ENCODE data around the gene PICK1.

The PICK1 gene

DNA sequence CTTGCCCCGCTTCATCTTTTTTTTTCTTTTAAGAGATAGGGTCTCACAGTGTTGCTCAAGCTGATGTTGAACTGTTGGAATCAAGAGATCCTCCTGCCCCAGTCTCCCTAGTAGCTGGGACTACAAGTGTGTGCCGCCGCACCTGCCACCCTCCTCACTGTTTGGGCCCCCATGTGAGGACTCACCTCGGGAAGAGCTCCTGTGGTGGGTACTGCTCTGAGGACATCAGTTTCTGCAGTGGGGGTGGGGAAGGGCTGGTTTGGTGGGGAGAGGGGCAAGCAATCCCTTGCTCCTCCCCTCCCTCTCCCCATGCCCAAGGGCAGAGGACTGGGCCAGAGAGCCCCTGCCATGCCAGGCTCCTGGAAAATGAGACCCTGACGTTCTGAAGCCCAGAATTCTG, 28.3 kb downstream of the PICK1 start:
- DNase-seq (ENCODE audit: low read depth, low spot score) = no peak
- TF ChIP-seq, protein P1, sequence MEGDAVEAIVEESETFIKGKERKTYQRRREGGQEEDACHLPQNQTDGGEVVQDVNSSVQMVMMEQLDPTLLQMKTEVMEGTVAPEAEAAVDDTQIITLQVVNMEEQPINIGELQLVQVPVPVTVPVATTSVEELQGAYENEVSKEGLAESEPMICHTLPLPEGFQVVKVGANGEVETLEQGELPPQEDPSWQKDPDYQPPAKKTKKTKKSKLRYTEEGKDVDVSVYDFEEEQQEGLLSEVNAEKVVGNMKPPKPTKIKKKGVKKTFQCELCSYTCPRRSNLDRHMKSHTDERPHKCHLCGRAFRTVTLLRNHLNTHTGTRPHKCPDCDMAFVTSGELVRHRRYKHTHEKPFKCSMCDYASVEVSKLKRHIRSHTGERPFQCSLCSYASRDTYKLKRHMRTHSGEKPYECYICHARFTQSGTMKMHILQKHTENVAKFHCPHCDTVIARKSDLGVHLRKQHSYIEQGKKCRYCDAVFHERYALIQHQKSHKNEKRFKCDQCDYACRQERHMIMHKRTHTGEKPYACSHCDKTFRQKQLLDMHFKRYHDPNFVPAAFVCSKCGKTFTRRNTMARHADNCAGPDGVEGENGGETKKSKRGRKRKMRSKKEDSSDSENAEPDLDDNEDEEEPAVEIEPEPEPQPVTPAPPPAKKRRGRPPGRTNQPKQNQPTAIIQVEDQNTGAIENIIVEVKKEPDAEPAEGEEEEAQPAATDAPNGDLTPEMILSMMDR (IDR thresholded peaks at IDR 0.05; ENCODE audit: insufficient read depth, low read length, missing control alignments) = no peak
- POLR2A ChIA-PET = no interaction called here
- H3K4me3 ChIP-seq (ENCODE audit: low read depth, low read length) = no peak overlapping the region
- CTCF ChIA-PET = interaction anchor here (1.0 kb wide), 2 partner anchors 15 to 29 kb away, joined by 3 read pairs; no protein-coding TSS in a partner anchor

DNA sequence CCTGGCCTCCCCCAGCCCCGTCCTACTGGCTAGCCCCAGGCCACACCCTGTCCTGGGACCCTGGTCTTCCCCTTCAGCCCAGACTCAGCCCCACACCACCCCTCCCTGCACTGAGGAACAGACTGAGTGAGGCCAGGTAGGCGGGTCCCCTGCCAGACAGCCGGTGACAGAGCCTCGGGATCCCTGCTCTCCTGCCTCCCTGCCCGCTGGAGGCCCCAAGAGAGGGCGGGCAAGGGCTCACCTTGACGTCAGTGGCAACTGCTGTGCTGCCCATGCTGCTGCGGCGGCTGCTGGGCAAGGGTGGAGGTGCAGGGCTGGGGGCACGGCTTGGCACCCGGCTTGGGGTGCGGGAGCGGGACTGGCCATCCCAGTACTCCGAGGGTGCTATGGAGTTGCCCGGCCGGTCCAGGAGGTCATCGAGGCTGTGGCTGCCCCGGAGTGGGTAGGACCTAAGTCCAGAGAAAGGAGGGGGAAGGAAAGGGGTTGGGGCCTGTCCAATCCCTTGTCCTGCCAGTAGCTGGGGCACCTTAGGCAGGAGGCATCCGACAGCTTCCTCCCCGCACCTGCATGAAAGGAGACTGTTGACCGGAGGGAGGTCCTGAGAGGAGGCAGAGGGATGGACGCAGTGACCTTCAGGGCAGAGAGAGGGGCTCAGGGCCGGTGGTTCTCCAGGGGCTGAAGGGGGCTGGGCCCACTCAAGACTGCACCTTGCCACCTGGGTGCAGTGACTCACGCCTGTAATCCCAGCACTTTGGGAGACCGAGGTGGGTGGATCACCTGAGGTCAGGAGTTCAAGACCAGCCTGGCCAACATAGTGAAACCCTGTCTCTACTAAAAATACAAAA, 29.0 kb downstream of the PICK1 start:
- no peak for DNase-seq (ENCODE audit: low read depth, low spot score)
- CTCF ChIA-PET = interaction anchor here (1.0 to 1.5 kb wide), 2 partner anchors 14 to 29 kb away, joined by 3 to 4 read pairs; no protein-coding TSS in a partner anchor
- TF ChIP-seq, protein P1 (IDR thresholded peaks at IDR 0.05; ENCODE audit: insufficient read depth, low read length, missing control alignments) = no peak
- POLR2A ChIA-PET = no interaction called here
- H3K4me3 ChIP-seq (ENCODE audit: low read depth, low read length) = no peak overlapping the region

DNA sequence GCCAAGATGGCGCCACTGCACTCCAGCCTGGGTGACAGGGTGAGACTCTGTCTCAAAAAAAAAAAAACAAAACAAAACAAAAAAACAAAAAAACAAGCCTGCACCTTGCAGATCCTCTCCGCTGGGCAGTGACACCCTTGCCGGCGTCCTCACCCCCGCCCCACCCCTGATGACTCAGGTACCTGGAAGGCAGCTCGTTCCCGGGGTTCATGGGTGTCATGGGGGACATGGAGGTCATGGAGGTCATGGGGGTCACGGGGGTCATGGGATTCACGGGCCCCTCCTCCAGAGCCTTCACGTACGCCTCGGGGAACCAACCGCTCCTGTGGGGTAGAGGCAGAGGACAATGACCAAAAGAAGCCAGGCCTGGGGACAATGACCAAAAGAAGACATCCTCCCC, 29.7 kb downstream of the PICK1 start:
- H3K4me3 ChIP-seq (ENCODE audit: low read depth, low read length) = no peak overlapping the region
- CTCF ChIA-PET = interaction anchor here (1.5 kb wide), 1 partner anchor 13 kb away, joined by 4 read pairs; no protein-coding TSS in a partner anchor
- POLR2A ChIA-PET = no interaction called here
- no peak for DNase-seq (ENCODE audit: low read depth, low spot score)
- TF ChIP-seq, protein P1 (IDR thresholded peaks at IDR 0.05; ENCODE audit: insufficient read depth, low read length, missing control alignments) = no peak

DNA sequence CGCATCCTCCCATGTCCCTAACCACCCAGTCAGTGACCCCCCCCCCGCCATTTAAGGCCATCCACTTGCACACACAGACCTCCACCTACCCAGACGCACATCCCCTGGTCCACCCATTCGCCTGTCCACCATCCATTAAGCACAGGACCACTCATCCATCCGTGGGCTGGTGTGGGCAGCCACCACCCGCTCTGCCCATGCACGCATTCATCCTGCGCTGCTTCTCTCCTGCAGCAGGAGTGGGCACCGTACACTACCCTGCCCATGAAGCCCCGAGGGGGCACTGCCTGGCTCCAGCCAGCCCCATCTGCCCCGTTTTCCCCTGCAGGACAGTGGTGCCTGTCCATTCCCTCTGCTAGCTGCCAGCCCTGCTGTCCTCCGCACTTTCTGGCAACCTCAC, 30.7 kb downstream of the PICK1 start:
- TF ChIP-seq, protein P1 (IDR thresholded peaks at IDR 0.05; ENCODE audit: insufficient read depth, low read length, missing control alignments) = no peak
- CTCF ChIA-PET = no interaction called here
- H3K4me3 ChIP-seq (ENCODE audit: low read depth, low read length) = no peak overlapping the region
- DNase-seq (ENCODE audit: low read depth, low spot score) = no peak
- POLR2A ChIA-PET = no interaction called here

DNA sequence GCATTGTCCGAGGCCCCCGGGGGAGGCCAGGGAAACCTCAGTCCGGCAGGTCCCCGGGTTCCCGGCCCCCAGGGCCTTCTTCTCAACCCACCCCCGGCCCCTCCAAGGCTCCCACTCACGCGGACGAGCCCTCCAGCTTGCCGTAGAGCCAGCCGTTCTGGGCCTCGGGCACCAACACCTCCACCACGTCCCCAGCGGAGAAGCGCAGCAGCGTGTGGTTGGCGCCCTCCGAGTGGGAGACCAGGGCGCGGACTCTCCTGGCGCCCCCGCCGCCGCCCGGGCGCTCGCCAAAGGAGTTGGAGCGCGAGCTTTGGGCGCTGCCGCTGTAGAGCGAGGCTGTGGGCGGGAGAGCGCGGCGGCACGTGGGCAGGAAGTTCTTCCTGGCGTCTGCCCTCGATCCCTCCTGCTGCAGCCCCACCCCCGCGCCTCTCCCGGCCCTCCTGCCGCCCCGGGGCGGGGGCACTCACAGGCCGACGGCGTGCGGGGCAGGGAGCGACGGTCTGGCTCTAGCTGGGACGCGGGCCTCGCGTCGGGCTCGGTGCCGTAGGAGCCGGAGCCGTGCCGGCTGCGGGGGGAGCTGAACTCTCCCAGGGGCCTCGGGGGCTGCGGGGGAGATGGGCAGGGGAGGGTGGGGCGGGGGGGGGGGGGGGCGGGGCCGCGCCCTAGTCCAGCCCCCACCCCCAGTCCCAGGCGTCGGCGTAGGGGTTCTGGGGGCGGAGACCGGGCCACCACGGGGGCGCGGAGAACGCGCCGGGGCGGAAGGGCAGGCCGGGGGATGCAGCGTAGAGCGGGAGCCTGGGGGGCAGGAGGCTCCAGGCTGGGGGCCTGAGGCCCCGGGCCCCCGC, 31.6 kb downstream of the PICK1 start:
- DNase-seq (ENCODE audit: low read depth, low spot score) = no peak
- peak overlapping the region; percentile 25; the same call in 1 of the 2 replicates for H3K4me3 ChIP-seq (ENCODE audit: low read depth, low read length)
- TF ChIP-seq, protein P1 (IDR thresholded peaks at IDR 0.05; ENCODE audit: insufficient read depth, low read length, missing control alignments) = no peak
- POLR2A ChIA-PET = no interaction called here
- CTCF ChIA-PET = interaction anchor here (1.0 to 1.9 kb wide), 3 partner anchors 12 to 26 kb away, joined by 4 to 6 read pairs (median 5); no protein-coding TSS in a partner anchor

DNA sequence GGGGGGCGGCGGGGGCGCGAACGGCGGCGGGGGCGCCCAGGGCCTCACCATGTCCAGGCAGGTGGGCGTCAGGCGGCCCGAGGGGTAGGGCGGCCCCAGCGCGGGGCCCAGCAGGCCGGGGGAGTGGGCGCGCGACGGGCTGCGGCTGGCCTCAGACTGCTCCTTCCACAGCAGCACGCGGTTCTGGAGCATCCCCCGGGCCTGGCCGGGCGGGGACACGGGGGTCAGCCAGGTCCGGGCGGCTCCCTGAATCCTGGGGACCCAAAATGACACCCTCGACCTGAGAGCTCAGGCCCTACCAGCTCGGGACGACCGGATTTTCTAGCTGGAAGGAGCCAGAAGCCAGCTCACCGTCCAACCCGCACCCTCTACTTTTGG, 32.3 kb downstream of the PICK1 start:
- H3K4me3 ChIP-seq (ENCODE audit: low read depth, low read length) = no peak overlapping the region
- DNase-seq (ENCODE audit: low read depth, low spot score) = no peak
- CTCF ChIA-PET = interaction anchor here (1.0 to 1.9 kb wide), 3 partner anchors 11 to 25 kb away, joined by 4 to 6 read pairs (median 5); no protein-coding TSS in a partner anchor

More for the DNA sequence above, 32.3 kb downstream of the PICK1 start:
- POLR2A ChIA-PET = no interaction called here
- TF ChIP-seq, protein P1 (IDR thresholded peaks at IDR 0.05; ENCODE audit: insufficient read depth, low read length, missing control alignments) = no peak
